GM21390 (cell line): Measurements from ENCODE around the gene IPPK.
"Not testable (repeated sequence)": the region's sequence is repeated elsewhere in the genome, so short reads cannot be mapped to it uniquely, and the experiment has no call there.

ENCODE experiments used
- ATAC-seq: cut with Tn5 transposase; IDR thresholded peaks from one replicate; pipeline ENCODE4 v1.9.1; 2021; ENCODE audit not compliant: unreplicated experiment

IPPK gene

GRCh38 chr9:92638621-92639101, 31.3 kb downstream of the IPPK start:
- no peak for ATAC-seq

DNA sequence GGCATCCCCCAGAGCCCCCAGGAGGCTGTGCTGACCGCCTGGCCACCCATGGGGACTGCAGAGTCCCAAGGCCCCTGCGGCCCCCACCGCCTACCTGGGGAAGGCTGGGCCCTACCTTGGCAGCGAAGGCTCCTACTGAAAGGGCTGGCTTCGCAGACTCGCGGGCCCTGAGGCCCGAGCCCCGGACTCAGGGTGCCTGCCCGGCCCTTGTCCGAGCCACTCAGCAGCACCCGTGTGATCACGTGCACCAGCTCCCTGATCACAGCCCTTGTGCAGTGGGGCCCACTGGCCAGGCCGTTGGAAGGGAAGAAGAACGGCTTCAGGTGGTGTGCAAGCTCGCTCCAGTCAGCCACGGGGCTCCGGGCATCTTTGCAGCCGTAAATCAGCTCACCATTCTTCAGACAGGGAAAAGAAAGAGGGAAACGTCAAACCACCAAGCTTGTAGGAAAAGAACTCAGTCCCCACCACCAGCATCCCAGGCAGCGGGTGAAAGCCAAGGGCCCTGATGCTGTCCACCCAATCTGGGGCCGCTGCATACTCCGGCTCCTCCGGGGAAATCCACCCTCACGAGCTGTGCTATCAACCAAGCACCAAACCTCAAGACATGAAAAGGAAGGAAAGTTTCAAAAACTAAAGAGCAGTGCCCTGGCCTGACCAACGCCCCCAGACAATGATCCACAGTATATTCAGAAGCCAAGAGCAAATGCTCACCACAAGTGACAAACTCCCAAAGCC, 31.9 kb downstream of the IPPK start:
- ATAC-seq = no peak

DNA sequence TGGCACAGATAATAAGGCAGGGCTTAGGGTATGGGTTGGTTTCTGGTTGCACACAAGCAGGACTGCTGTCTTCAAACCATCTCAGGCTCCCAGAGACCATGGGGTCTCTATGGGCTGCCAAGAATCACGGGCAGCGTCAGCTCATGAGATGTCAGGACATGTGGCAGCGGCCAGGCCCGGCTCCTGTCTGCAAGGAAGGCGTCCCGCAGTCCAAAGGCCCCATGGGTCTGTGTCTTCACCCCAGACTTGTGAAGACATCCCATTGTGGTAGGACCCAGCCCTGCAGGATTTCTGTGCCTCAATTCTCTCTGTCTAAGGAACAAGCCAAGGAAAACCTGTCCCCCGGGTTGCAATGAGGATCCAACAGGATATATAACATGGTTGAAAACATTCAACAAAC, 32.6 kb downstream of the IPPK start:
- ATAC-seq = no peak

- ATAC-seq = no peak
Observed at GRCh38 chr9:92636627-92637026, 33.3 kb downstream of the IPPK start.

- no peak for ATAC-seq
Observed at GRCh38 chr9:92635760-92636159, 34.2 kb downstream of the IPPK start.

DNA sequence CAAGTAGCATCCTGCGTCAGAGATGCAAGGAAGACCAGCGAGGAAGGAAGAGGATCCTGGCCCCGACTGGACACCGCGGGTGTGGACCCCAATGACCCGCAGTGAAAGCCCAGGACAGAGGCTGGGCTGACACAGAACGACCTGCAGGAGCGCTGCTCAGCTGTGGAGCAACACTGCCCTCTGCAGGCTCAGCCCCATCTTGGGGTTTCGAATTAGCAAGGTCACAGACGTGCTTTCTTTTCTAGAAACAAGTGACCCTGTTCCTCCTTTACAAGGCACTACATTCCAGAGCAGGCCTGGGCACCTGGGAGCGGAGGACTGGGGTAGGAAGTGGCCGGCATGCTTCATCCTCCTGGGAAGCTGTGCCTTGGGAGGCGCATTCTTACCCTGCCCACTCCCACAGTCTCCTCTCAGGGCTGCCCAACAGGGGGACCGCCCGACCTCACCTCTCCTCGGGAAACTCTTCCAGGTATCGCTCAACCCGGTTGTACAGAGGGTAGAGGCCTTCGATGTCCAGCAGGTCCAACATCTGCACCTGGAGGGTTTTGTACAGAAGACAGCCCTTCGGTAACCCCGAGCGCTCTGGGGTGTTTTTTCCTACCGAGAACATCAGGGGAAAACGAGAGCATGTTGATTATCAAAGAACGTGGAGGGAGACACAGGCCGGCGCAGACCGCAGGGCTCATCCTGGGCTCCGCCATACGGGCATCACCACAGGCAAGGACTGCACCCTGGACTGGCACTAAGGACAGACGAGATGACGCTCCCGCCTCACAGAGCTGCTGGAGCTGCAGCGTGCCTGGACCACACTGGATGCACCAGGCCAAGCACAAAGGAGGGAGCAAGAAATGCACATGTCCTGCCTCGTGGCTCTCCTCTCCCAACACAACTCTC, 35.0 kb downstream of the IPPK start:
- no peak for ATAC-seq

- no peak for ATAC-seq
Observed at GRCh38 chr9:92633614-92634278, 36.2 kb downstream of the IPPK start.

DNA sequence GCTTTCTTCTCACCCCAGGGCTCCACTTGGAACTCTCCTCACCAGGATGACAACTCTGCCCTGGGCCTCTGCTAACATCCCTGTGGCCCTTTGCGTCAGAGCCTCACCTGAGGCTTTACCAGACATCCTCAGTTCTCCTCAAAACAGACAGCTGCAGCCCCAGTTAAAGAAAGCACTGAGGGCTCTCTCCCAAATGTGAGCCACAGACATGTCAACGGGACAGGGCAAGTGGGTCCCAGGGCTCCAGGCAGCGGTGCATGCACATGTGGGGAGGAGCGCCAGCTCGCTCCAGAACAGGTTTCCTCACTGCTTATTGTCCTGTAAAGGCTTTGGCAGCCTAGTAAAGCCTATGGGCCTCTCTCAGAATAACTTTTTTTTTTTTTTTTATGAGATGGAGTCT, 37.3 kb downstream of the IPPK start:
- ATAC-seq = no peak

DNA sequence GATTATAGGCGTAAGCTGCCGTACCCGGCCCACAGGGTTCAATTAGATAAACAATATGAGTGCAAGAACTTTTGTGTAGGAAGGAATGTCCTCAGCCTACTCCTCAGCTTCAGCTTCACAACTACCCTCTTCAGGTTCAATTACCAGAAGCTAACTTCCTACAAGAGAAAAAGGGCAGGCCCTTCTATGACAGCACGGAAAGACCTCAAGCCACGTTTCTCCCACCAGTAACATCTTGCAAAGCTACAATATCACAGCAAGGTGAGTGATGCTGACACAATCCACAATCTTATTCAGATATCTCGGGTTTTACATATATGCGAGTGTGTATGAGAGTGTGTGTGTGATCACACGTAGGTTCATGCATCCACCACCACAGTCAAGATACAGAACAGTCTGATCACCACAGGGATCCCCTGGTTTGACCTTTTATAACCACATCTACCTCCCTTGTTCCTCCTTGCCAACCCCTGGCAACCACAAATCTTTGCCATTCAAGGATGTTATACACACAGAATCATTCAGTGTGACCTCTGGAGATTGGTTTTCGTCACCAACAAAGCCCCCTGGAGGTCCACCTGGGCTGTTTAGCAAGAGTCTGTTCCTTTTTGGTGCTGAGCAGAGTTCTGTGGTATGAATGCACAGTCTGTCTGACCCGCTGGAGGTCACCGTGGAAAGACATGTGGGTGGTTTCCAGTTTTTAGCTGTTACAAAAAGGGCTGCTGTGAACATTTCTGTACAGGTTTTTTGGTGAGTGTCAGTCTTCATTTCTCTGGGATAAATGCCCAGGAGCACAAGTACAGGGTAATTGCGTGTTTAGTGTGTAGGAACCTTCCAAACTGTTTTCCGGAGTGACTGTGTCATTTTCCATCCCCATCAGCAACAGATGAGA, 38.2 kb downstream of the IPPK start:
- no peak for ATAC-seq

DNA sequence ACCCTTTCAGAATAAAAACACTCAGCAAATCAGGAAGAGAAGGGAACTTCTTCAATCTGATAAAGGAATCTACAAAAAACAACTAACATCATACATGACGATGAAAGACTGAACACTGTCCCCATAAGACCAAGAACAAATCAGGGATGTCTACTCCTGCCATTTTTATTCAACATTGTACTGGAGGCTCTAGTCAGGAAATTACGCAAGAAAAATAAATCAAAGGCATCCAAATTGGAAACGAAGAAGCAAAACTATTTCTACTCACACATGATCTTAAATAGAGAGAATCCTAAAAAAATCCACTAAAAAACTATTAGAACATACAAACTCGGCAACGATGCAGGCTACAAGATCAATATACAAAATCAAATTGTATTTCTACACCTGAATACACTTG, 42.3 kb downstream of the IPPK start:
- no peak for ATAC-seq

DNA sequence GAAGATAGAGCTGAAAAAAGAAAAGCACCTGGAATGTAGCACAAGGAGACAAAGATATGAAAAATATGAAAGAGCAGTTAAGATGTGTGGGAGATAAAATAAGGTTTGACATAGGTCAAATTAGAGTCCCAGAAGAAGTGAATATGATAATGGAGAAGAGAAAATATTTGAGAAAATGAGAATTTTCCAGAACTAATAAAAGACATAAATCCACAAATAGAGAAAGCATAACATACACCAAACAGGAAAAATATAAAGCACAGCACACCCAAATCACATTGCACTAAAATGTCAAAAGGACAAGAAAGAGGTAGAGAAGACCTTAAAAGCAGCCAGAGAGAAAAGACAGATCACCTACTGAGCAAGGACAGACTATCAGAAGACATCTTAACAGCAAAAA, 43.4 kb downstream of the IPPK start:
- no peak for ATAC-seq

DNA sequence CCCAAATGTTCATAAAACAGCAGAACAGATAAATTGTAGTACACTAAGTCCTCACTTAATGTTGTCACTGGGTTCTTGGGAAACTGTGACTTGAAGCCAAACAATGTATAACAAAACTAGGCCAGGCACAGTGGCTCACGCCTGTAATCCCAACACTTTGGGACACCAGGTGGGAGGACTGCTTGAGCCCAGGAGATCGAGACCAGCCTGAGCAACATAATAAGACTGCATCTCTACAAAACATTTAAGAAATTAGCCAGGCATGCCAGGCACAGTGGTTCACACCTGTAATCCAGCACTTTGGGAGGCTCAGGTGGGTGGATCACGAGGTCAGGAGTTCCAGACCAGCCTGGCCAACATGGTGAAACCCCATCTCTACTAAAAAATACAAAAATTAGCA, 46.0 kb downstream of the IPPK start:
- not testable (repeated sequence) for ATAC-seq

DNA sequence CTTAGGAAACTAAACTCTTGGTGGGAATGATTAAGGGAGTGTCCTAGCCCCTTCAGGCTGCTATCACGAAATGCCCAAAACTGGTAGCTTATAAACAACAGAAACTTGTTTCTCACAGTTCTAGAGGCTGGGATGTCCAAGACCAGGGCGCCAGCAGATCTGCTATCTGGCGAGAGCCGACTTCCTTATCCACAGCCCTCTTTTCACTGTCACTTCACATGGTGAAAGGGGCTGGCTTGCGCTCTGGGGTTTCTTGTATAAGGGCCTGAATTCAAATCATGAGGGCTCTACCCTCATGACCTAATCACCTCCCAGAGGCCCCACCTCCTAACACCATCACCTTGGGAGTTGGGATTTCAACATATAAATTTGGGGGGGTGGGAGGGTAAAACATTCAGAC, 49.1 kb downstream of the IPPK start:
- ATAC-seq = no peak

DNA sequence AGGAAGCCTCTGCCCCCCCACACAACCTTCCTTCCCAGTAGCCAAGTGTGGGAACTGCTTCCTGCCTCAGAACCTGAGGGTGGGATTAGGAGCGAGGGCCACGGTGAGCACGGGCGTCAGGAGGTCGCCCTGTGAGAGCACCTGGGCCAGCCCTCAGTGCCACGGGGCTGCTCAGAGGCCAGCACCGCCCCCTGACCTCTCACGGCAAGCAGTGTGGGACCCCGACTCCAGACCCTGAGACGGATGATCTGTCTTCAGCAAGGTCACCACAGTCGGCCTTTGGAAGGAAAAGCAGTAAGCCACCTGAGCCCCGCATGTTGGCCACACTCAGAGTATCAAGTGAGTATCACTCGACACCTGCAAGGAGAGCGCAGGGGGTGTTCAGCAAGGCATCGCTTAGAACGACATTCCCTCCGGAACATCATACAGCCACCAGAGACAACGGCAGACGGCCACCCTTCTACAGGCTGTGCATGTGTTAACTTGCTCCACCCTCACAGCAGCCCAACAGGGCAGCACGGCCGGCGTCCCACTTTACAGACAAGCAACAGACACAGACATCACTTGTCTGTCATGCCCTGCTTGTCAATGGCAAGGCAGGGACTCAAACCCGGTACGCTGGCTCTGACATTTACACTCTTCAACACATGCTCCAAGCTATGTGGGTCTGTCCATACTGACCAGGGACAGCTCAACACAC, 50.2 kb downstream of the IPPK start:
- no peak for ATAC-seq

DNA sequence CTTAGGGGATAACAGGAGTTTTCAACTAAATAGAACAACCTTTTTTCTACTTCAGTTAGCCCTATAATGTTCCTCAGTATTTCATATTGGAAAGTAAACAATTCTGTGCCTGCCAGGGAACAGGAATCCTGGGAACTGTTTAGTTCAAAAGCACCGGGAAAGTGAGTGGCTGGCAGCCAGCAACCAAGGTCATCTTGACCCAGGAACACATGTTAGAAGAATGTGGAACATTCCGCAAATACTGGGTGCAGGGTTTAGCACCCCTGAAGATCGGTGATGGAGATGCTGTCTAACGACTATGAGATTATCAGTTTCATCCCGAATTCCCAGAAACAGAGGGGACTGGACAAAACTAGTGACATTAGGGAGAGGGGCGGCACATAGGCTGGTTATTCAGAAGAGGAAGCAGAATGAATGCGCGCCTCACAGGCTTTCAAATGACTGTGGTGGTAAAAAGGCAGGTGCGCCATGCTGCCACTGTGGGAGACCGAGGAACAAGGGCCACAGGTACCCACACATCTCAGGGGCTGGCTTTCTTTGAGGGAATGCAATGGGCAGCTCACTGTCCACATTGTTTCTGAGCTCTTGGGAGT, 51.2 kb downstream of the IPPK start:
- no peak for ATAC-seq

DNA sequence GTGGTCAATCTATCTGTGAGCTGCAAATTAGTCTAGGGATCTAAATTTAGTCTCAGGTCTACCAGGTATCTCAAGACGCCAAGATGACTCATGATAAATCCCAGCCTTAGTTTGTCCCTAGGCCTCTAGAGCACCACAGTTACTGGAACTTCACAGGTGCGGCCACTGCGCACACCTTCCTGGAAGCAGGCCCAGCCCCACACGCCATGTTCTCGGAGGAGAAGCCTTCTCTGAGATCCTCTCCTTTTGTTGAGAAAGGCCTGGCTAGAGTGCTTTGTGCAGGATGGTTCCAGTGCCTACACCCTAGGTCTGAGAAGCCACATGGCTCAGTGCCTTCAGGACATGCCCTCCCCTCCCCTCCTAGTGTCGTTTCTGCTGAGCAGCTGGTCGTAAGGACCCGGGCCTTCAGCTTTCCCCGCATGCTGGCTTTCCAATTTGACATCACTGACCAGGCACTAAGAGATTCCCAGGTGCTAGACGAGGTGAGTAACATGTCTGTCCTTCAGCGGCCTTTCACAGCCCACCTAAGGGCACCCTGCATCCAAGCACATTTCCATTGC, 51.9 kb downstream of the IPPK start:
- no peak for ATAC-seq

GRCh38 chr9:92617195-92617813, 52.6 kb downstream of the IPPK start:
- no peak for ATAC-seq

GRCh38 chr9:92616655-92617111, 53.2 kb downstream of the IPPK start:
- no peak for ATAC-seq

GRCh38 chr9:92616199-92616641, 53.7 kb downstream of the IPPK start:
- no peak for ATAC-seq
